Activated naive CD8-positive, alpha-beta T cell treated with anti-CD3 and anti-CD28 coated beads for 36 hours (primary cell): ENCODE data around the gene CELA2A. TPM values are rescaled to one million over a fixed set of nuclear protein-coding genes. Genes with fewer than 3 reads are reported as not detected.
"Not testable (repeated sequence)": the region's sequence is repeated elsewhere in the genome, so short reads cannot be mapped to it uniquely, and the experiment has no call there.

Experiments
- DNase-seq: peaks from one replicate; pipeline ENCODE4 v3.0.0; 2021
- H3K27ac Mint-ChIP-seq: one replicate; pipeline ENCODE4 v1.8.0; 2022; ENCODE audit warnings: mild to moderate bottlenecking, moderate library complexity, mixed read lengths
- H3K27me3 Mint-ChIP-seq: one replicate; pipeline ENCODE4 v1.8.0; 2022; ENCODE audit warnings: mild to moderate bottlenecking, mixed read lengths
- H3K36me3 Mint-ChIP-seq: one replicate; pipeline ENCODE4 v1.8.0; 2021; ENCODE audit warnings: mild to moderate bottlenecking, mixed read lengths
- H3K4me1 Mint-ChIP-seq: one replicate; pipeline ENCODE4 v1.8.0; 2021; ENCODE audit warnings: mixed read lengths
- H3K4me3 Mint-ChIP-seq: one replicate; pipeline ENCODE4 v1.8.0; 2022; ENCODE audit warnings: mild to moderate bottlenecking, moderate library complexity, mixed read lengths
- H3K9me3 Mint-ChIP-seq: one replicate; pipeline ENCODE4 v1.8.0; 2022; ENCODE audit warnings: mixed read lengths
- total RNA-seq, 2 experiments: library from RNA; stranded (reverse); gene quantifications; one replicate each; pipeline ENCODE4 v1.2.3, GENCODE V29; 2021

The CELA2A gene
- total RNA-seq, 2 experiments from 2014 or later: not detected

- H3K9me3 Mint-ChIP-seq: no peaks in the 10 kb centered on the region
- H3K4me3 Mint-ChIP-seq: no peak overlapping the region
- H3K27me3 Mint-ChIP-seq: no peaks in the 10 kb centered on the region
- no peaks in the 10 kb centered on the region for H3K36me3 Mint-ChIP-seq
- H3K4me1 Mint-ChIP-seq: no peaks in the 10 kb centered on the region
- H3K27ac Mint-ChIP-seq: no peak overlapping the region
- no peak for DNase-seq
Measured at GRCh38 chr1:15465674-15466073, 9.1 kb downstream of the CELA2A start.

GRCh38 chr1:15466955-15467625 is 10.6 kb downstream of the CELA2A start:
- H3K36me3 Mint-ChIP-seq, H3K9me3 Mint-ChIP-seq, H3K27ac Mint-ChIP-seq, DNase-seq, H3K4me3 Mint-ChIP-seq, H3K27me3 Mint-ChIP-seq, H3K4me1 Mint-ChIP-seq: not testable (repeated sequence)

GRCh38 chr1:15468145-15468544 is 11.6 kb downstream of the CELA2A start:
- Mint-ChIP-seq H3K9me3 (no peaks in the 10 kb centered on the region), H3K4me1 (no peaks in the 10 kb centered on the region), H3K27me3 (no peaks in the 10 kb centered on the region), H3K36me3 (no peaks in the 10 kb centered on the region), H3K4me3 (no peak overlapping the region), H3K27ac (no peak overlapping the region)
- no peak for DNase-seq

GRCh38 chr1:15469361-15469760 is 12.8 kb downstream of the CELA2A start:
- no peaks in the 10 kb centered on the region for H3K4me1 Mint-ChIP-seq
- no peaks in the 10 kb centered on the region for H3K9me3 Mint-ChIP-seq
- no peak overlapping the region for H3K27ac Mint-ChIP-seq
- H3K36me3 Mint-ChIP-seq: no peaks in the 10 kb centered on the region
- DNase-seq: no peak
- H3K4me3 Mint-ChIP-seq: no peak overlapping the region
- H3K27me3 Mint-ChIP-seq: no peaks in the 10 kb centered on the region

GRCh38 chr1:15469821-15470448 is 13.4 kb downstream of the CELA2A start:
- H3K9me3 Mint-ChIP-seq, H3K4me3 Mint-ChIP-seq, H3K4me1 Mint-ChIP-seq, H3K36me3 Mint-ChIP-seq, DNase-seq, H3K27me3 Mint-ChIP-seq, H3K27ac Mint-ChIP-seq: not testable (repeated sequence)

- not testable (repeated sequence) for H3K27me3 Mint-ChIP-seq, H3K9me3 Mint-ChIP-seq, H3K4me3 Mint-ChIP-seq, H3K4me1 Mint-ChIP-seq, H3K27ac Mint-ChIP-seq, DNase-seq, H3K36me3 Mint-ChIP-seq
Measured at GRCh38 chr1:15471067-15471466, 14.5 kb downstream of the CELA2A start.

- H3K4me1 Mint-ChIP-seq, H3K4me3 Mint-ChIP-seq, H3K27me3 Mint-ChIP-seq, H3K27ac Mint-ChIP-seq, DNase-seq, H3K36me3 Mint-ChIP-seq, H3K9me3 Mint-ChIP-seq: not testable (repeated sequence)
Measured at GRCh38 chr1:15471723-15472122, 15.2 kb downstream of the CELA2A start.

- Mint-ChIP-seq H3K27me3 (no peaks in the 10 kb centered on the region), H3K36me3 (no peaks in the 10 kb centered on the region), H3K4me1 (no peaks in the 10 kb centered on the region), H3K4me3 (no peak overlapping the region), H3K9me3 (no peaks in the 10 kb centered on the region), H3K27ac (no peak overlapping the region)
- no peak for DNase-seq
Measured at GRCh38 chr1:15472587-15472986, 16.1 kb downstream of the CELA2A start.

GRCh38 chr1:15475752-15476314 is 19.3 kb downstream of the CELA2A start, which contains the start of gene CELA2B:
TSS of gene CELA2B (plus strand) at chr1:15476104. CDS start at chr1:15476126, 22 bp downstream.
- Mint-ChIP-seq H3K4me1 (no peaks in the 10 kb centered on the region), H3K4me3 (no peak within 1 kb of the TSS), H3K9me3 (no peaks in the 10 kb centered on the region), H3K27ac (no peak within 1 kb of the TSS), H3K36me3 (no peaks in the 10 kb centered on the region), H3K27me3 (no peaks in the 10 kb centered on the region)
- DNase-seq: no peak

GRCh38 chr1:15476927-15477326 is 20.4 kb downstream of the CELA2A start:
- no peak for DNase-seq
- Mint-ChIP-seq H3K36me3 (no peaks in the 10 kb centered on the region), H3K9me3 (no peaks in the 10 kb centered on the region), H3K4me3 (no peak overlapping the region), H3K27me3 (no peaks in the 10 kb centered on the region), H3K27ac (no peak overlapping the region), H3K4me1 (no peaks in the 10 kb centered on the region)

GRCh38 chr1:15477646-15478212 is 21.2 kb downstream of the CELA2A start:
- H3K4me1 Mint-ChIP-seq: no peaks in the 10 kb centered on the region
- H3K27ac Mint-ChIP-seq: no peak overlapping the region
- no peak for DNase-seq
- no peak overlapping the region for H3K4me3 Mint-ChIP-seq
- H3K27me3 Mint-ChIP-seq: no peaks in the 10 kb centered on the region
- no peaks in the 10 kb centered on the region for H3K9me3 Mint-ChIP-seq
- no peaks in the 10 kb centered on the region for H3K36me3 Mint-ChIP-seq

- no peak for DNase-seq
- Mint-ChIP-seq H3K27me3 (no peaks in the 10 kb centered on the region), H3K9me3 (no peaks in the 10 kb centered on the region), H3K27ac (no peak overlapping the region), H3K36me3 (no peaks in the 10 kb centered on the region), H3K4me1 (no peaks in the 10 kb centered on the region), H3K4me3 (no peak overlapping the region)
Measured at GRCh38 chr1:15479654-15480347, 23.3 kb downstream of the CELA2A start.

- not testable (repeated sequence) for H3K36me3 Mint-ChIP-seq, H3K4me3 Mint-ChIP-seq, H3K27ac Mint-ChIP-seq, H3K27me3 Mint-ChIP-seq, H3K9me3 Mint-ChIP-seq, H3K4me1 Mint-ChIP-seq, DNase-seq
Measured at GRCh38 chr1:15482455-15482854, 25.9 kb downstream of the CELA2A start.

GRCh38 chr1:15482983-15483543 is 26.5 kb downstream of the CELA2A start:
- H3K4me1 Mint-ChIP-seq, H3K4me3 Mint-ChIP-seq, H3K9me3 Mint-ChIP-seq, H3K36me3 Mint-ChIP-seq, H3K27me3 Mint-ChIP-seq, H3K27ac Mint-ChIP-seq, DNase-seq: not testable (repeated sequence)

- no peaks in the 10 kb centered on the region for H3K27me3 Mint-ChIP-seq
- no peaks in the 10 kb centered on the region for H3K36me3 Mint-ChIP-seq
- H3K4me3 Mint-ChIP-seq: no peak overlapping the region
- no peak overlapping the region for H3K27ac Mint-ChIP-seq
- H3K4me1 Mint-ChIP-seq: no peaks in the 10 kb centered on the region
- no peak for DNase-seq
- H3K9me3 Mint-ChIP-seq: no peaks in the 10 kb centered on the region
Measured at GRCh38 chr1:15483971-15484370, 27.4 kb downstream of the CELA2A start.
